H9 (cell line): ENCODE results near the gene PGF. TPM values are rescaled to one million over a fixed set of nuclear protein-coding genes. Genes with fewer than 3 reads are reported as not detected.

Experiments used
- DNase-seq: peaks from one replicate; pipeline ENCODE4 v3.0.0-alpha.2; 2017
- H2AFZ ChIP-seq: one replicate; pipeline ENCODE4 v1.6.1; 2013; ENCODE audit warnings: mild to moderate bottlenecking, low read length, control low read depth, moderate library complexity
- H2AK5ac ChIP-seq: 2 replicates; pipeline ENCODE4 v1.6.1; 2013; ENCODE audit warnings: low read length, control low read depth, mixed read lengths; ENCODE audit not compliant: insufficient read length
- H2BK120ac ChIP-seq: one replicate; pipeline ENCODE4 v1.6.1; 2013; ENCODE audit warnings: low read depth, mild to moderate bottlenecking, low read length, control low read depth, inconsistent platforms; ENCODE audit not compliant: poor library complexity, severe bottlenecking
- H2BK12ac ChIP-seq: 2 replicates; pipeline ENCODE4 v1.6.1; 2013; ENCODE audit warnings: low read length, control low read depth, mixed read lengths, low read depth; ENCODE audit not compliant: insufficient read length
- H2BK15ac ChIP-seq: 2 replicates; pipeline ENCODE4 v1.6.1; 2013; ENCODE audit warnings: low read depth, low read length, control low read depth
- H2BK20ac ChIP-seq: one replicate; pipeline ENCODE4 v1.6.1; 2013; ENCODE audit warnings: low read depth, mild to moderate bottlenecking, low read length, control low read depth, inconsistent platforms; ENCODE audit not compliant: poor library complexity, severe bottlenecking
- H2BK5ac ChIP-seq: 2 replicates; pipeline ENCODE4 v1.6.1; 2013; ENCODE audit warnings: low read length, control low read depth, mixed read lengths; ENCODE audit not compliant: insufficient read length
- H3K14ac ChIP-seq: 2 replicates; pipeline ENCODE4 v1.6.1; 2013; ENCODE audit warnings: low read length, control low read depth; ENCODE audit not compliant: insufficient read depth
- H3K18ac ChIP-seq: 2 replicates; pipeline ENCODE4 v1.6.1; 2013; ENCODE audit warnings: low read depth, mild to moderate bottlenecking, mixed read lengths, low read length, control low read depth; ENCODE audit not compliant: insufficient read length
- H3K23ac ChIP-seq: 2 replicates; pipeline ENCODE4 v1.6.1; 2013; ENCODE audit warnings: low read length, control low read depth, mixed read lengths, low read depth; ENCODE audit not compliant: insufficient read length
- H3K23me2 ChIP-seq: 2 replicates; pipeline ENCODE4 v1.6.1; 2013; ENCODE audit warnings: low read depth, mild to moderate bottlenecking, mixed read lengths, low read length, control low read depth; ENCODE audit not compliant: insufficient read length, poor library complexity, severe bottlenecking
- H3K27ac ChIP-seq: 2 replicates; pipeline ENCODE4 v1.5.1; 2013; ENCODE audit warnings: low read length, control low read depth, mixed read lengths, low read depth; ENCODE audit not compliant: insufficient read length
- H3K27me3 ChIP-seq: 2 replicates; pipeline ENCODE4 v1.6.1; 2013; ENCODE audit warnings: low read length, control low read depth, inconsistent platforms; ENCODE audit not compliant: insufficient read depth
- H3K4ac ChIP-seq: 2 replicates; pipeline ENCODE4 v1.6.1; 2013; ENCODE audit warnings: low read depth, mild to moderate bottlenecking, control low read depth, inconsistent platforms, low read length, moderate library complexity
- H3K4me1 ChIP-seq: 2 replicates; pipeline ENCODE4 v1.6.1; 2013; ENCODE audit warnings: low read length, control low read depth, inconsistent platforms; ENCODE audit not compliant: insufficient read depth
- H3K4me2 ChIP-seq: 2 replicates; pipeline ENCODE4 v1.6.1; 2013; ENCODE audit warnings: low read length, control low read depth, mixed read lengths; ENCODE audit not compliant: insufficient read length, insufficient read depth
- H3K56ac ChIP-seq: 2 replicates; pipeline ENCODE4 v1.6.1; 2013; ENCODE audit warnings: low read depth, mild to moderate bottlenecking, mixed read lengths, low read length, control low read depth; ENCODE audit not compliant: insufficient read length
- H3K79me1 ChIP-seq: 2 replicates; pipeline ENCODE4 v1.6.1; 2013; ENCODE audit warnings: low read depth, mild to moderate bottlenecking, moderate library complexity, low read length, control low read depth, inconsistent platforms; ENCODE audit not compliant: insufficient read depth, poor library complexity, severe bottlenecking
- H3K79me2 ChIP-seq: 2 replicates; pipeline ENCODE4 v1.6.1; 2013; ENCODE audit warnings: low read length, control low read depth, inconsistent platforms; ENCODE audit not compliant: insufficient read depth
- H3K9ac ChIP-seq: 2 replicates; pipeline ENCODE4 v1.6.1; 2013; ENCODE audit warnings: low read length, control low read depth, mixed read lengths; ENCODE audit not compliant: insufficient read length; ENCODE audit errors: extremely low read depth
- H3K9me3 ChIP-seq: one replicate; pipeline ENCODE4 v1.6.1; 2013; ENCODE audit warnings: low read depth, low read length, inconsistent platforms; ENCODE audit not compliant: control insufficient read depth
- H3T11ph ChIP-seq: one replicate; pipeline ENCODE4 v1.6.1; 2013; ENCODE audit warnings: mild to moderate bottlenecking, low read length, control low read depth, inconsistent platforms
- H4K20me1 ChIP-seq: one replicate; pipeline ENCODE4 v1.6.1; 2013; ENCODE audit not compliant: control insufficient read depth, insufficient read length, insufficient read depth
- H4K5ac ChIP-seq: 2 replicates; pipeline ENCODE4 v1.6.1; 2013; ENCODE audit warnings: low read depth, mild to moderate bottlenecking, mixed read lengths, low read length, control low read depth; ENCODE audit not compliant: insufficient read length
- H4K8ac ChIP-seq: replicated peaks from 2 replicates; pipeline ENCODE4 v1.6.1; 2013; ENCODE audit warnings: low read length, control low read depth, mixed read lengths, low read depth; ENCODE audit not compliant: insufficient read length
- H4K91ac ChIP-seq: 2 replicates; pipeline ENCODE4 v1.6.1; 2013; ENCODE audit warnings: low read depth, mild to moderate bottlenecking, moderate library complexity, mixed read lengths, low read length, control low read depth; ENCODE audit not compliant: insufficient read length
- H3K27ac Mint-ChIP-seq, 3 experiments: 2 replicates in 2 of 3; 3 replicates in 1 of 3; pipeline ENCODE4 v1.8.0; 2020 to 2021; ENCODE audit warnings: mixed read lengths in 3 of 3, mild to moderate bottlenecking in 1 of 3, moderate library complexity in 1 of 3
- H3K27me3 Mint-ChIP-seq: 2 replicates; pipeline ENCODE4 v1.8.0; 2021; ENCODE audit warnings: low read depth, mild to moderate bottlenecking, moderate library complexity, mixed read lengths
- H3K36me3 Mint-ChIP-seq, 3 experiments: 2 replicates in 2 of 3; 3 replicates in 1 of 3; pipeline ENCODE4 v1.8.0; 2020 to 2021; ENCODE audit warnings: low read depth in 3 of 3, mixed read lengths in 3 of 3; ENCODE audit not compliant: insufficient read depth in 1 of 3
- H3K4me1 Mint-ChIP-seq, 2 experiments: 2 replicates each; pipeline ENCODE4 v1.8.0; 2020; ENCODE audit warnings: mixed read lengths in 2 of 2
- H3K4me3 Mint-ChIP-seq, 2 experiments: 2 replicates in 1 of 2; 3 replicates in 1 of 2; pipeline ENCODE4 v1.8.0; 2020 to 2021; ENCODE audit warnings: mild to moderate bottlenecking in 2 of 2, mixed read lengths in 2 of 2, moderate library complexity in 1 of 2
- H3K9me3 Mint-ChIP-seq, 2 experiments: 2 replicates in 1 of 2; 3 replicates in 1 of 2; pipeline ENCODE4 v1.8.0; 2020; ENCODE audit warnings: mild to moderate bottlenecking in 2 of 2, mixed read lengths in 2 of 2, moderate library complexity in 1 of 2
- CTCF ChIP-seq: fragments of 200-600 bp; sonication (generic); conservative IDR thresholded peaks from 3 replicates; pipeline ENCODE4 v1.8.0; 2021; ENCODE audit warnings: antibody characterized with exemption, mild to moderate bottlenecking
- WGBS: extraction: QIAGEN DNeasy Blood & Tissue Kit; methylation state at CpG from one replicate; pipeline ENCODE4 v1.1.7; 2013; ENCODE audit warnings: missing lambda C conversion rate, low lambda C conversion rate, mixed read lengths; ENCODE audit not compliant: insufficient read length; ENCODE audit errors: extremely low coverage; 5-methylcytosine and 5-hydroxymethylcytosine counted together
- total RNA-seq: library from RNA; stranded (reverse); gene quantifications from 2 replicates; pipeline ENCODE4 v1.2.1, GENCODE V29; 2021

The PGF gene
- total RNA-seq, 1 experiment from 2014 or later, result 2.3 TPM

- Histone ChIP-seq H2AK5ac (no peak overlapping the region), H3K27me3 (no peaks in the 10 kb centered on the region), H3K9me3 (no peaks in the 10 kb centered on the region), H2BK5ac (no peak overlapping the region), H3K79me2 (no peaks in the 10 kb centered on the region), H3K4me1 (no peaks in the 10 kb centered on the region; the same call in 1 of the 2 replicates), H3K27ac (no peak overlapping the region), H4K5ac (no peak overlapping the region), H3K14ac (no peak overlapping the region), H3K4ac (no peak overlapping the region), H3K4me2 (no peak overlapping the region), H2BK15ac (no peak overlapping the region), H3T11ph (no peak overlapping the region), H3K18ac (no peak overlapping the region), H3K23me2 (peaks cover 4% of the 10 kb centered on the region), H3K79me1 (no peaks in the 10 kb centered on the region), H3K9ac (no peak overlapping the region), H4K91ac (no peak overlapping the region), H2BK20ac (no peak overlapping the region), H4K8ac (no peak overlapping the region), H3K56ac (no peak overlapping the region), H3K23ac (no peak overlapping the region), H4K20me1 (no peaks in the 10 kb centered on the region), H2BK120ac (no peak overlapping the region), H2AFZ (no peak overlapping the region), H2BK12ac (no peak overlapping the region)
- Mint-ChIP-seq H3K4me1 (peaks cover 6 to 7% of the 10 kb centered on the region in 2 experiments; a peak in 3 of 4 replicates), H3K27ac (no peak overlapping the region), H3K27me3 (peaks cover 6% of the 10 kb centered on the region), H3K4me3 (no peak overlapping the region), H3K9me3 (no peaks in the 10 kb centered on the region), H3K36me3 (peaks cover 0 to 6% (median 0%) of the 10 kb centered on the region in 3 experiments; a peak in 2 of 7 replicates)
- no peak for TF ChIP-seq CTCF
- WGBS, result no CpG with 5 or more reads among the region's 4 CpGs
- no peak for DNase-seq
These were observed 35.1 kb downstream of the PGF start for GRCh38 chr14:74920281-74920680.
